MG63 (cell line): ENCODE measurements around the gene SLC46A3. TPM values are rescaled to one million over a fixed set of nuclear protein-coding genes. Genes with fewer than 3 reads are reported as not detected.
A peak's percentile ranks its signal among the peaks of the same experiment; 100 is the strongest.
"Not testable (repeated sequence)": the region's sequence is repeated elsewhere in the genome, so short reads cannot be mapped to it uniquely, and the experiment has no call there.

Experiments used
- DNase-seq: peaks from one replicate; pipeline ENCODE4 v3.0.0-alpha.2; 2020
- H3K27me3 ChIP-seq: fragments of 250-450 bp; sonication (Bioruptor Pico); 2 replicates; pipeline ENCODE4 v1.5.1; 2020; ENCODE audit warnings: mild to moderate bottlenecking, moderate library complexity
- H3K36me3 ChIP-seq: fragments of 250-450 bp; sonication (Bioruptor Pico); 2 replicates; pipeline ENCODE4 v1.5.1; 2020; ENCODE audit warnings: mild to moderate bottlenecking, moderate library complexity
- H3K4me3 ChIP-seq: fragments of 250-450 bp; sonication (Bioruptor Pico); 2 replicates; pipeline ENCODE4 v1.5.1; 2020; ENCODE audit warnings: mild to moderate bottlenecking, moderate library complexity
- H3K9me3 ChIP-seq: fragments of 250-450 bp; sonication (Bioruptor Pico); 2 replicates; pipeline ENCODE4 v1.5.1; 2020; ENCODE audit warnings: mild to moderate bottlenecking, moderate library complexity
- total RNA-seq: library from RNA; depleted of rRNA; stranded (reverse); fragments of >200 nt; shearing (Covaris generic); gene quantifications from 2 replicates; pipeline ENCODE4 v1.2.3, GENCODE V29; 2014; ENCODE audit warnings: low replicate concordance

Gene SLC46A3
- total RNA-seq, 1 experiment from 2014 or later: 0.86 TPM

DNA sequence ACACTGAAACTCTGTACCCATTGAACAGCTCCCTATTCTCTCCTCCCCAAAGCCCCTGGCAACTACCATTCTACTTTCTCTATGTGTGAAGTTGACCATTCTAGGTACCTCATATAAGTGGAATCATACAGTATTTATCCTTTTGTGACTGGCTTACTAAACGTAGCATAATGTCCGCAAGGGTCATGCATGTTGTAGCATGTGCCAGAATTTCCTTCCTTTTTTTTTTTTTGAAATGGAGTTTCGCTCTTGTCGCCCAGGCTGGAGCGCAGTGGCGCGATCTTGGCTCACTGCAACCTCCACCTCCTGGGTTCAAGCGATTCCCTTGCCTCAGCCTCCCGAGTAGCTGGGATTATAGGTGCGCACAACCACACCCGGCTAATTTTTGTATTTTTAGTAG lies 23.7 kb upstream of the SLC46A3 start:
- H3K36me3 ChIP-seq, H3K27me3 ChIP-seq, DNase-seq, H3K9me3 ChIP-seq, H3K4me3 ChIP-seq: not testable (repeated sequence)

DNA sequence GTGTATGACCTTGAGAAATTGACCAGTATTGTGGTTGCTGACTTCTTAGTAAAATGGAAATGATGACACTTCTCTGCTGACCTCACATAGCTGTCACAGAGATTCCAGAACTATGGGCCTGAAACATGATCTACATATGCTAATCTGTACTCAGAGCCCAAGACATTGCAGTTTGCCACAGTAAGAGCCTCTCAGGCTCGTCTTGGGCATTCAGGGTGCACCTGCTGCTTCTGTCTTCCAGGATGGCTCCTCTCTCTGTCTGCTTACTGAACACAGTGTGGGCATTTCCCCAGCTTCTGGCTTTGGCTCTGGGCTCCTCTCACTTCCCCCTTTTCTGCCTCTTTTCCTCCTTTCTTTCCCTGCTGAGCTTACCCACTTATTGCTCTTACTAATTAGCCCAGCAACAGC lies 22.3 kb upstream of the SLC46A3 start:
- Histone ChIP-seq H3K36me3 (no peaks in the 10 kb centered on the region), H3K4me3 (no peak overlapping the region), H3K27me3 (no peaks in the 10 kb centered on the region), H3K9me3 (no peaks in the 10 kb centered on the region)
- no peak for DNase-seq

DNA sequence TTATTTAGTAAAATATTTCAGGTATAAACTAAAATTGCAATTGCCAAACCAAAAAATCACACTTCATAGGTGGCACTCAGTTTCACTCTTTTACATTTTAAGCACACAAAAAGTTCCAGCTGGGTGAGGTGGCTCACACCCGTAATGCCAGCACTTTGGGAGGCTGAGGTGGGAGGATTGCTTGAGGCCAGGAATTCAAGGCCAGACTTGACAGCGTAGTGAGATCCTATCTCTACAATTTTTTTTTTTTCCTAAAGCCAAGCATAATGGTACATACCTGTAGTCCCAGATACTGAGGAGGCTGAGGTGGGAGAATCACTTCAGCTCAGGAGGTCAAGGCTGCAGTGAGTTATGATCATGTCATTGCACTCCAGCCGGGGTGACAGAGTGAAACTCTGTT lies 20.6 kb upstream of the SLC46A3 start:
- Histone ChIP-seq H3K9me3 (no peaks in the 10 kb centered on the region), H3K27me3 (no peaks in the 10 kb centered on the region), H3K36me3 (no peaks in the 10 kb centered on the region), H3K4me3 (no peak overlapping the region)
- no peak for DNase-seq

DNA sequence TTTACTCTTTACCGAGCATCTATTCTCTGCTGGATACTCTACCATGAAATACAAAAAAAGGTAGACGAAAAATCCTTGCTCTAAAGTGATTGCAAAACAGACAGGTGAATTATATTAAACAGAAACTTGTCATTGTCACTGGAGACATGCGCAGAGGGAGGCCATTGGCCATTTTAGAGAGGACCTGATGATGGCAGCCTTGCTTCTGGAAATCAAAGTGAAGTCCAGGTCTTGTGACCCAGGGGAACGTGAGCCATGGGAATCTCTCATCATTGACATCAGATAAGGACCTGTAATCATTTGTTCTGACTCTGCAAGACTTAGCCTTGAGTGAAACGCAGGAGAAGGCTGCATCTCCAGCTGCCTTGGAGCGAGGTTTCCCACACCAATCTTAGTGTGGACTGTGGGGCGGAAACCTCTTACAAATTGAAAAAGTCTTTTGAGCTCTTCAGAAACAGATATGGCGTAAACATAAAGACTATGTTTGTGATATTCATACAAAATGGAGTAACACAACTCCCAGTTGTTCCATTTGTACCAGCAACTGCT lies 16.8 kb upstream of the SLC46A3 start:
- DNase-seq: no peak
- no peaks in the 10 kb centered on the region for H3K27me3 ChIP-seq

DNA sequence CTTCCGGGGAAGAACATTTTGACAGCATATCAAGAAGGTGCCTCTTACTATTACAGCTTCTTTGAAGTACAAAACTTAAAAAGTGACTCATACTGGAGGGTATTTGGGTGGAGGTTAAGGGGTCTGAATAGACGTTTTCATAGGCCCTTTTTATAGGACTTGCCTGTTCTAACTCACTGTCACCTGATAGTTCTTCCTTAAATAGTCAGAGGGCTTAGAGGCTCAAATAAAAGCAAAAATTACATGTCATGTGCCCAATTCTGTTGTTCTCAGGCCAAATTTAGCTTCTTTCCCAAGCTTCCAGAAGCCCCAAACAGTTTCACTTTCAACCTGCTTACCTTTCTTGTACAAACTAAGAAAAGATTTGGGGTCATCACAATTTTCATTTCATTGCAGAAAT lies 16.1 kb upstream of the SLC46A3 start:
- H3K4me3 ChIP-seq: no peak overlapping the region
- no peaks in the 10 kb centered on the region for H3K9me3 ChIP-seq
- no peak for DNase-seq
- no peaks in the 10 kb centered on the region for H3K36me3 ChIP-seq
- H3K27me3 ChIP-seq: no peaks in the 10 kb centered on the region

More for the DNA sequence above, 16.8 kb upstream of the SLC46A3 start:
- no peaks in the 10 kb centered on the region for H3K36me3 ChIP-seq
- H3K4me3 ChIP-seq: no peak overlapping the region
- no peaks in the 10 kb centered on the region for H3K9me3 ChIP-seq

DNA sequence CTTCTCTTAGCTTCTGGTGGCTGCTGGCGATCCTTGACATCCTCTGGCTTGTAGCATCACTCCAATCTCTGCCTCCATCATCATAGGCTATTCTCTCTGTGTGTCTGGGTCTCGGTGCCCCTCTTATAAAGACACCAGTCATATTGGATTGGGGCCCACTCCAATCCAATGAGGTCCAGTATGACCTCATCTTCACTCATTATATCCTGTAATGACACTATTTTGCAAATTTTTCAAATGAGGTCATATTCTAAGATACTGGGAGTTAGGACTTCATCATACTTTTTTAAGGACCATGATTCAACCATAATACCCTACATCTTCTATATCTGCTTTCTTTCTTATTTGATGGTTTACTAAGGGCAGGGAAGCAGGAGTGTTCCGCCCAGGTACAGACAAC lies 12.0 kb upstream of the SLC46A3 start:
- DNase-seq: no peak
- Histone ChIP-seq H3K4me3 (no peak overlapping the region), H3K27me3 (no peaks in the 10 kb centered on the region), H3K9me3 (no peaks in the 10 kb centered on the region), H3K36me3 (no peaks in the 10 kb centered on the region)

DNA sequence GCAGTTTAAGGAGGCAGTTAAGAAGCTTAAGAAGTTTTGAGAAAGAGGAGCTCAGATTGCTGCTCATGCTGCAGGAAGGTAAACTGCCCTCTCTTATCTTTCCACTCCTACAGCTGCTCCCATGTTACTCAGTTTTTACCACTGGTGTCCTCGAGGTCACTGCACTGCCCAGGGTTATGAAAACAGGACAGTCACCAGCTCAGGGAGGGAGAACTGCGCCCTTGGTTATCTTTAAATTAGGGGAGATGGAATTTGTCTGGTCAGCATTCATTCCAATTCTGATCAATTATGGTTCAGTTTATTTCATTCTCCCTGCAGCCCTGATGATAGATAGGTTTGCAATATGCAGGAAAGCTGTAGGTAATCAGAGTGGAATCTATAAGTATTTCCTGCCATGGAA lies 10.8 kb upstream of the SLC46A3 start:
- DNase-seq: no peak
- Histone ChIP-seq H3K4me3 (no peak overlapping the region), H3K36me3 (no peaks in the 10 kb centered on the region), H3K9me3 (no peaks in the 10 kb centered on the region), H3K27me3 (no peaks in the 10 kb centered on the region)

DNA sequence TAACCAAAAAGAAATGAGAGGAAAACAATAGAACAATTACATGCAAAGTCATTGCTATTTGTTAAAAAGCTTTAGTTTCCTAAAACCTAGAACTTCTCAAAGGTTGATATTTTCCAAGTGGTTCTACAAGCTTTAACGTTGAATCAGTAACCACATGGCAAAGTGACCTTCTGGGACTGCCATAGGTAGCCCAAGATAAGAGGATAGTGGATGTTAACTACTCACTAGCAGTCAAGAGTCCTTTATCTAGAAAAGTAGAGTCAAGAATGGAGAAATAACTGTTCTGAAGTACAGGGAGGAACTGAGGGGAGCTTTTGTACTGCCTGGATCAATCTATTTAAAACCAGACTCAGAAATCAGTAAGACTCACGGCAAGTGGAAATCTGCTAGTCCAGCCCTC lies 9.9 kb upstream of the SLC46A3 start:
- no peak overlapping the region for H3K4me3 ChIP-seq
- no peak for DNase-seq
- H3K27me3 ChIP-seq: no peaks in the 10 kb centered on the region
- no peaks in the 10 kb centered on the region for H3K9me3 ChIP-seq
- H3K36me3 ChIP-seq: no peaks in the 10 kb centered on the region

DNA sequence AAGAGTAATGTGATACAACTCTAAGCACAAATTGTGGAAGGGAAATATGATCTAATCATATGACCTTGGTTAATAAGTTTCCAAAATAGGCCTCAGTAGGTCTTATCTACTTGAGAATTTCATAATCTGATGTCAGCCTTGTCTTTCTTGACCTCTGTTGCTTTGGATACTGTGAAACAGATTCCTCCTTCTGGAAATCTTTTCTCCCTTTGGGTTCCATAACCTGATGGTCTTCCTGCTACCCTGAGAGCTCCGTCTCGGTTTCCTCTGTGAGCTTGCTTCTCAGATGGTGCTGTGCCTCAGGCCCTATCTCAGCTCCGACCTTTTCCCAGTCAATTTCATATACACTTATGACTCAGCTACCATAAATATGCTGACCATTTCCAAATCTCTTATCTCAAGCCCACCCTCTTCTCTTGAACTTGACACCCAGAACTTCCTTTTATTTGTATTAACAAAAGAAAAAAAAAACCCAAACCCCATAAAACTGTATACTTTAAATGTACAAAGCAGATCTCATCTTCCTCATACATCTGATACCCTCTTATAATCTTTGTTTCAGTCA lies 6.4 kb upstream of the SLC46A3 start:
- Histone ChIP-seq H3K36me3 (no peaks in the 10 kb centered on the region), H3K4me3 (no peak overlapping the region), H3K27me3 (no peaks in the 10 kb centered on the region), H3K9me3 (no peaks in the 10 kb centered on the region)
- DNase-seq: no peak

DNA sequence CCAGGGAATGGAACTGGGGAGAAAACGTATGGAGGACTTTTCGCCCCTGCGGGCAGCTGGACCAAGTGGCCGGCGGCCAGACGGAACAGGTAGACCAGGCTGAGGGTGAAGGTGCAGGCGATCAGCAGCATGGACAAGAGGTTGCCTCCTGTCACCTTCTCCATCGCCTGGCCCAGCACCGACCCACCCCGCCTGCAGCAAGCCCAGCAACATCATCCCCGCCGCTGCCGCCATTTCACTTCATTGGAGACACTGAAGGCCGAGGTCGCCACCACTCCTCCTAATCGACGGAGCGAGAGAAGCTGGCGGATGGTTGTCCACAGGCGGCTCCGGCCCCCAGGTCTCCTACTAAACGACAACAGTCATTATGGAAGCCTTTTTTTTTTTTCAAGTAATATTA lies 5.0 kb upstream of the SLC46A3 start:
- no peak for DNase-seq

DNA sequence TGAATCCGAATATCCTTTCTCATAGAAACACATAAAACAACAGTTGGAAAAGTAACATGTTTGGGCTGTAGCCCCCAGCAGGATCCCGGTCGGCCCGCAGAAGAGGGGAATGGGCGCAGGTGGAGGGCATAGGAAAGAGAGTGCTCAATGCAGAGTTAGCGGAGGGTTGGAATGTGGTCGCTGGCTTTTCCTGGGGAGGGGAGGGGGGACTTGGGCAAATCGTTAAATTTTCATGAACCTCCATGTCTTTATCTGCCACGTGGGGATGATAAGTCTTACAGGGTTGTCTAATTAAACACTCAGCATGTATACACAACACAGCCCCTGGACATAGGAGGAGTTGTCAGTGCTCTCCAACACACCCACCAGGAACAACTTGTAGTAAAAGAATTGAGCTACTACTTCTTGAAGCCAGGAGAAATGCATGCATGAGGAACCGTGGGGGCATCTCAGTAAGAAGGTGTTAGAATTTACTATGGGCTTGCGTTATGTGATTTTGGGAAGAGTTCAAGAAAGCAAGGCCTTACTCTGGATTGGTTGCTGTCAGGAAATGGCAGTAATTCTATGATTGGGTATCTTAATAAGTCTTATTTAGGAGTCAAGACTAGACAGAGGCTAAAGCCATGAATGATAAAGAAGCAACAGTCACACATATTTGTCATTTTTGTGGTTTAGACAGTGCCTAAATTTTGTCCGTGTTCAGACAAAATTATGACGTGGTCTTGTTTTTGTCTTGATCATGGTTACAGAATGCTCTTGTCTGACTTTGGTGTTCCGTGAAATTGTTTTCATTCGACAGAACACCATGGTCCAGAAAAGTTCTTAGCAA lies 671 bp upstream of the SLC46A3 start:
- DNase-seq: no peak
- H3K4me3 ChIP-seq: peak overlapping the region; percentile 56
- no peaks in the 10 kb centered on the region for H3K36me3 ChIP-seq
- no peaks in the 10 kb centered on the region for H3K9me3 ChIP-seq
- H3K27me3 ChIP-seq: no peaks in the 10 kb centered on the region

More for the DNA sequence above, 5.0 kb upstream of the SLC46A3 start:
- no peak overlapping the region for H3K4me3 ChIP-seq
- no peaks in the 10 kb centered on the region for H3K9me3 ChIP-seq
- no peaks in the 10 kb centered on the region for H3K36me3 ChIP-seq
- no peaks in the 10 kb centered on the region for H3K27me3 ChIP-seq

DNA sequence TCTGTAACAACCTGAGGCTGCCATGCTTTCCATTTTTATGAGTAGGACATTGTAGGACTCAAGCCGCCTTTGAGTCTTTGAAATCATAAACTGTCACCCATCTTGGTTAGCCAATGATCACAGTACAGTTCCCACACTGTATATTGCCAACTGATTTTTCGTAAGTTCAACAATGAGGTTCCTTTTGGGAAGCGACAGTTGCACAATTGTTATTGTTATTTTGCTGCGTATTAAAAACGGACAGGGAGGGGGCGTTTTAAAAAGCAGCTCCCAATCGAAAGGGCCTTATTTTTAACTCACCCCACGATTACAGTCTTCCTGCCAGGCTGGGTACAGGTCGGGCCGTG lies 601 bp downstream of the SLC46A3 start:
- Histone ChIP-seq H3K36me3 (no peaks in the 10 kb centered on the region), H3K9me3 (no peaks in the 10 kb centered on the region), H3K4me3 (peak overlapping the region; percentile 56), H3K27me3 (no peaks in the 10 kb centered on the region)
- no peak for DNase-seq

DNA sequence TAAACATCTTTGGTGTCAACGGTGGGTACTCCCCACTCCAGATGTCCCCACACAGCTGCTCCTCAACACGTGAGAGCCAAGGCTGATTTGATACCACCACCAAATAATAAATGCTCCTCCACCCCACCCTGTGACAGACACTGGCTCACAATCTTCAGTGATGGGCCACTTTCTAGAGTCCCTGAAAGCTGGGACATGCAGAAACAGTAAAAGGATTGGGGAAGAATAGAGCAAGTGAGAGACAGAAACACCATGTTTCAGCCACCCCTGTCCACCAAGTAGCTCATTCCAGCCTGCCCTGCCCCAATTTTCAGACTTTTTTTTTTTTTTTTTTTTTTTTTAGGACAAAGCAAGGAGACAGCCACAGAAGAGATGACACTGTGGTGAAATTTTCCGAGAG lies 1.6 kb downstream of the SLC46A3 start:
- no peak for DNase-seq
- Histone ChIP-seq H3K4me3 (no peak overlapping the region), H3K36me3 (no peaks in the 10 kb centered on the region), H3K9me3 (no peaks in the 10 kb centered on the region), H3K27me3 (no peaks in the 10 kb centered on the region)

DNA sequence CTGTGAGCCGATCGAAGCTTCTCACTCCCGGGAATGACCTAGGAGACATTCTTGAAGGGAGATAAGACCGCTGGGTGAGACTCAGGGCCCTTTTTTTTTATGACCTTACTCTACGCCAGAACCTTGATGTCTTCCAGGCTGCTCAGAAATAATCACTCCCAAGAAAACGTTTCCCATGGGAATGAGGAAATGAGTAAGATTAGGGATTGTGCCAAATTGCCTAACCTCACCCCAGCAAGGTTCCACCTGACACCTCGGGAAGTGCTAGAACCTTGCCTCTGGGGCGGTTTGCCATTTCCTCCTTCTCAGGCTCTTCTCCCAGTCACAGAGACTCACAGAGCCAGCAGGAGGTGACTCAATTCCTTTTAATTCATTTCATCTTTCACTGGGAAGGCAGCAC lies 2.3 kb downstream of the SLC46A3 start:
- H3K9me3 ChIP-seq: no peaks in the 10 kb centered on the region
- no peaks in the 10 kb centered on the region for H3K36me3 ChIP-seq
- DNase-seq: peak; percentile 60
- no peaks in the 10 kb centered on the region for H3K27me3 ChIP-seq
- H3K4me3 ChIP-seq: no peak overlapping the region

DNA sequence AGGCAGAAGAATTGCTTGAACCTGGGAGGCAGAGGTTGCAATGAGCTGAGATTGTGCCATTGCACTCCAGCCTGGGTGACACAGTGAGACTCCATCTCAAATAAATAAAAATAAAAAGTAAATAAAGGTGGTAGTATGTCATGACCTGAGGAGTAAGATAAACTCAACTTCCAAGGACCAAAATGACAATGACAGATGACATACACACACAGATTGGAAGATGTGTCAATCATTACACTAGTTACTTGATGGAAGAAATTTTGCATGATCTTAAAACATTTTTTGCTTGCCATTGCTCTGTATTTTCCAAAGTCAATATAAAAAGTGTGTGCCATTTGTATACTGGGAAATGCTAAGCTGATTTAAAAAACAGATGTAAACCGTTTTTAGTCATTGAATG lies 4.1 kb downstream of the SLC46A3 start:
- Histone ChIP-seq H3K27me3 (no peaks in the 10 kb centered on the region), H3K4me3 (no peak overlapping the region), H3K36me3 (no peaks in the 10 kb centered on the region), H3K9me3 (no peaks in the 10 kb centered on the region)
- no peak for DNase-seq

DNA sequence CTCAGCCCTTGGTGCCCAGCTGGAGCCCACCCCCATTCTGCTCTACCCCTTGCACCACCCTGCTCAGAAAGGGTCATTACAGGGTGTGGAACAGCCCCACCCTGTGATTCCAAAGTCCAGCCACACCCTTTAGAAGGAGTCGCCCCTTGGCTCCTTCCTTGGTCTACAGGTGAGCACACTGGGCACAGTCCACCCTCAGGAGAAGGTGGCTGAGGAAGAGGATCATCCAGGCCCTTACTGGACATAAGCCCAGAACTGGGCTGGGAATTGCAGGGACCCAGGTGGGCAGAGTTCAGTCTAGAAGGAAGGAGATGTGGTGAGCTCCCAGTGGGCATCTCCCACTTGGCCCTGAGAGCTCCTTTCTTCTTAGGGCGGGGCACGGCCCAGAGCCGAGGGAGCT lies 8.6 kb downstream of the SLC46A3 start:
- Histone ChIP-seq H3K9me3 (no peaks in the 10 kb centered on the region), H3K27me3 (no peaks in the 10 kb centered on the region), H3K36me3 (no peaks in the 10 kb centered on the region), H3K4me3 (no peak overlapping the region)
- no peak for DNase-seq

DNA sequence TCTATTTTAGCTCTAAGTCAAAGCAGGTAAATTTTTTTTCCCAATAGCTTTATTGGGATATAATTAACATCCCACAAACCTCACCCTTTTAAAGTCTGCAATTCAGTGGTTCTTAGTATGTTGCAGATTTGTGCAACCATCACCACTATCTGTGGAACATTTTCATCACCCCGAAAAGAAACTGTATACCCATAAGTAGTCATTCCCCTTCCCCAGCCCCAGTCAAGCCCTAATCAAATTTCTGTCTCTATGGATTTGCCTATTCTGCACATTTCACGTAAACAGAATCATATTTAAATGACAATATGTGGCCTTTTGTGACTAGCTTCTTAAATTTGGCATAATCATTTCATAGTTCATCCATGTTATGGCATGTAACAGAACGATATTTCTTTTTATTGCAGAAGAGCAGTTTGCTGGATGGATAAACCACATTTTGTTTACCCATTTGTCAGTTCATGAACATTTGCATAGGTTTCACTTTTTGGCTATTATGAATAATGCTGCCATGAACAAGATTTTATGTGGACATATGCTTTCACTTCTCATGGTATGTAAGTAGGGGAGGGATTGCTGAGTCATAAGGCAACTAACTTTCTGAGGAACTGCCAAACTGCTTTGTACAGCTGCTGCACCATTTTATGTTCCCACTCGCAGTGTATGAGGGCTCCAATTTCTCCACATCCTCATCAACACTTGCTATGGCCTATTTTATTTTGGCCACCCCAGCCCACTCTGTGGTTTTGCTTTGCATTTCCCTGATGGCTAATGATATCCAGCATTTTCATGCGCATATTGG lies 10.9 kb downstream of the SLC46A3 start:
- no peaks in the 10 kb centered on the region for H3K36me3 ChIP-seq
- DNase-seq: peak; percentile 36
- H3K27me3 ChIP-seq: no peaks in the 10 kb centered on the region
- H3K4me3 ChIP-seq: no peak overlapping the region
- H3K9me3 ChIP-seq: no peaks in the 10 kb centered on the region
